Neural cell (in vitro differentiated cells): ENCODE measurements around the gene SLC1A1. TPM values are rescaled to one million over a fixed set of nuclear protein-coding genes. Genes with fewer than 3 reads are reported as not detected.

Experiments
- H2AFZ ChIP-seq: fragments of 200-600, 300-800 bp; sonication (generic), shearing (Covaris generic); 2 replicates; pipeline ENCODE4 v1.6.0; 2014; ENCODE audit warnings: low read depth, mild to moderate bottlenecking, antibody characterized with exemption, low read length, moderate library complexity
- H3F3A ChIP-seq: fragments of 200-600 bp; shearing (Covaris generic); 2 replicates; pipeline ENCODE4 v1.6.1; 2016; ENCODE audit warnings: mild to moderate bottlenecking, moderate library complexity, mixed read lengths, antibody characterized with exemption, low read length; ENCODE audit not compliant: insufficient read depth, poor library complexity, severe bottlenecking
- H3K27ac ChIP-seq: fragments of 200-600, 300-800 bp; sonication (generic), shearing (Covaris generic); 2 replicates; pipeline ENCODE4 v1.5.1; 2014; ENCODE audit warnings: mild to moderate bottlenecking, low read length, moderate library complexity
- H3K27me3 ChIP-seq: fragments of 300-800, 200-600 bp; sonication (generic), shearing (Covaris generic); 2 replicates; pipeline ENCODE4 v1.6.0; 2014; ENCODE audit warnings: mild to moderate bottlenecking, low read depth, low read length, moderate library complexity; ENCODE audit not compliant: insufficient read depth
- H3K36me3 ChIP-seq: fragments of 300-800, 200-600 bp; sonication (generic), shearing (Covaris generic); 2 replicates; pipeline ENCODE4 v1.5.1; 2014; ENCODE audit warnings: mild to moderate bottlenecking, antibody characterized with exemption, low read length, moderate library complexity; ENCODE audit not compliant: insufficient read depth
- H3K4me2 ChIP-seq: fragments of 300-800, 200-600 bp; sonication (generic), shearing (Covaris generic); 2 replicates; pipeline ENCODE4 v1.6.0; 2014; ENCODE audit warnings: mild to moderate bottlenecking, low read length
- H3K4me3 ChIP-seq: fragments of 300-800, 200-600 bp; sonication (generic), shearing (Covaris generic); 2 replicates; pipeline ENCODE4 v1.5.1; 2014; ENCODE audit warnings: mild to moderate bottlenecking, low read length, moderate library complexity
- H3K79me2 ChIP-seq: fragments of 200-600 bp; shearing (Covaris generic); replicated peaks from 2 replicates; pipeline ENCODE4 v1.6.0; 2014; ENCODE audit warnings: mild to moderate bottlenecking, low read length, moderate library complexity; ENCODE audit not compliant: insufficient read depth
- H3K9ac ChIP-seq: fragments of 300-800, 200-600 bp; sonication (generic), shearing (Covaris generic); 2 replicates; pipeline ENCODE4 v1.6.1; 2016; ENCODE audit warnings: mild to moderate bottlenecking, low read length, mixed read lengths
- H3K9me2 ChIP-seq: fragments of 200-600 bp; shearing (Covaris generic); 2 replicates; pipeline ENCODE4 v1.6.1; 2016; ENCODE audit warnings: mild to moderate bottlenecking, low read length, mixed read lengths; ENCODE audit not compliant: insufficient read depth
- H3K9me3 ChIP-seq: fragments of 200-600, 300-800 bp; sonication (generic), shearing (Covaris generic); 2 replicates; pipeline ENCODE4 v1.6.1; 2016; ENCODE audit warnings: mild to moderate bottlenecking, mixed run types, low read length, moderate library complexity, mixed read lengths
- H4K20me1 ChIP-seq: fragments of 200-600 bp; shearing (Covaris generic); 2 replicates; pipeline ENCODE4 v1.6.1; 2016; ENCODE audit warnings: mild to moderate bottlenecking, mixed run types; ENCODE audit not compliant: insufficient read depth
- CTCF ChIP-seq: fragments of 450-650 bp; IDR thresholded peaks from 2 replicates; pipeline ENCODE4 v1.5.1; 2014; ENCODE audit warnings: antibody characterized with exemption, mild to moderate bottlenecking, moderate library complexity; ENCODE audit not compliant: poor library complexity, severe bottlenecking
- EP300 ChIP-seq: fragments of 450-650 bp; conservative IDR thresholded peaks from 2 replicates; pipeline ENCODE4 v1.6.1; 2014; ENCODE audit warnings: antibody characterized with exemption, mild to moderate bottlenecking, moderate library complexity; ENCODE audit not compliant: poor library complexity, severe bottlenecking
- EZH2 ChIP-seq: fragments of 200-600, 300-800 bp; shearing (Covaris generic), sonication (generic); IDR thresholded peaks from 2 replicates; pipeline ENCODE4 v1.6.1; 2014; ENCODE audit warnings: antibody characterized with exemption, low read length, borderline replicate concordance, mild to moderate bottlenecking; ENCODE audit not compliant: insufficient read depth, poor library complexity, severe bottlenecking
- MXI1 ChIP-seq: fragments of 450-650 bp; conservative IDR thresholded peaks from 2 replicates; pipeline ENCODE4 v1.6.1; 2014; ENCODE audit warnings: antibody characterized with exemption, mild to moderate bottlenecking; ENCODE audit not compliant: poor library complexity, severe bottlenecking
- POLR2AphosphoS5 ChIP-seq: IDR thresholded peaks from 2 replicates; pipeline ENCODE4 v1.6.1; 2012
- RAD21 ChIP-seq: fragments of 450-650 bp; conservative IDR thresholded peaks from 2 replicates; pipeline ENCODE4 v1.6.1; 2014; ENCODE audit warnings: antibody characterized with exemption, mild to moderate bottlenecking, moderate library complexity
- SMC3 ChIP-seq: fragments of 450-650 bp; conservative IDR thresholded peaks from 2 replicates; pipeline ENCODE4 v1.6.1; 2014; ENCODE audit warnings: antibody characterized with exemption, mild to moderate bottlenecking, moderate library complexity; ENCODE audit not compliant: poor library complexity
- TAF1 ChIP-seq: IDR thresholded peaks from 2 replicates; pipeline ENCODE4 v1.6.1; 2012; ENCODE audit warnings: low read depth
- polyA plus RNA-seq: library from polyadenylated mRNA; depleted of rRNA; stranded (reverse); fragments of >200 nt; gene quantifications from 2 replicates; pipeline ENCODE4 v1.2.3, GENCODE V29; 2014
- TF ChIP-seq, protein P1 (sequence below): IDR thresholded peaks from 2 replicates; pipeline ENCODE4 v1.6.1; 2012; ENCODE audit warnings: borderline replicate concordance

The SLC1A1 gene
- polyA plus RNA-seq, 1 donor from 2014 or later, result 30.8 TPM

- H4K20me1 ChIP-seq, result no peaks in the 10 kb centered on the region
- no peaks in the 10 kb centered on the region for H3F3A ChIP-seq
- TF ChIP-seq, protein P1, sequence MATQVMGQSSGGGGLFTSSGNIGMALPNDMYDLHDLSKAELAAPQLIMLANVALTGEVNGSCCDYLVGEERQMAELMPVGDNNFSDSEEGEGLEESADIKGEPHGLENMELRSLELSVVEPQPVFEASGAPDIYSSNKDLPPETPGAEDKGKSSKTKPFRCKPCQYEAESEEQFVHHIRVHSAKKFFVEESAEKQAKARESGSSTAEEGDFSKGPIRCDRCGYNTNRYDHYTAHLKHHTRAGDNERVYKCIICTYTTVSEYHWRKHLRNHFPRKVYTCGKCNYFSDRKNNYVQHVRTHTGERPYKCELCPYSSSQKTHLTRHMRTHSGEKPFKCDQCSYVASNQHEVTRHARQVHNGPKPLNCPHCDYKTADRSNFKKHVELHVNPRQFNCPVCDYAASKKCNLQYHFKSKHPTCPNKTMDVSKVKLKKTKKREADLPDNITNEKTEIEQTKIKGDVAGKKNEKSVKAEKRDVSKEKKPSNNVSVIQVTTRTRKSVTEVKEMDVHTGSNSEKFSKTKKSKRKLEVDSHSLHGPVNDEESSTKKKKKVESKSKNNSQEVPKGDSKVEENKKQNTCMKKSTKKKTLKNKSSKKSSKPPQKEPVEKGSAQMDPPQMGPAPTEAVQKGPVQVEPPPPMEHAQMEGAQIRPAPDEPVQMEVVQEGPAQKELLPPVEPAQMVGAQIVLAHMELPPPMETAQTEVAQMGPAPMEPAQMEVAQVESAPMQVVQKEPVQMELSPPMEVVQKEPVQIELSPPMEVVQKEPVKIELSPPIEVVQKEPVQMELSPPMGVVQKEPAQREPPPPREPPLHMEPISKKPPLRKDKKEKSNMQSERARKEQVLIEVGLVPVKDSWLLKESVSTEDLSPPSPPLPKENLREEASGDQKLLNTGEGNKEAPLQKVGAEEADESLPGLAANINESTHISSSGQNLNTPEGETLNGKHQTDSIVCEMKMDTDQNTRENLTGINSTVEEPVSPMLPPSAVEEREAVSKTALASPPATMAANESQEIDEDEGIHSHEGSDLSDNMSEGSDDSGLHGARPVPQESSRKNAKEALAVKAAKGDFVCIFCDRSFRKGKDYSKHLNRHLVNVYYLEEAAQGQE, result no peak
- TF ChIP-seq POLR2AphosphoS5, result no peak
- no peak for TF ChIP-seq CTCF
- TF ChIP-seq SMC3, result no peak
- TF ChIP-seq EP300, result no peak
- no peak for TF ChIP-seq RAD21
- TF ChIP-seq MXI1, result no peak
- TF ChIP-seq EZH2, result no peak
- no peak for TF ChIP-seq TAF1
- no peaks in the 10 kb centered on the region for H3K27me3 ChIP-seq
- H3K4me3 ChIP-seq, result no peak overlapping the region
- H3K36me3 ChIP-seq, result no peaks in the 10 kb centered on the region
- no peaks in the 10 kb centered on the region for H3K9me2 ChIP-seq
- H2AFZ ChIP-seq, result no peak overlapping the region
- no peak overlapping the region for H3K9ac ChIP-seq
- H3K27ac ChIP-seq, result no peak overlapping the region
- H3K79me2 ChIP-seq, result no peaks in the 10 kb centered on the region
- no peak overlapping the region for H3K4me2 ChIP-seq
- H3K9me3 ChIP-seq, result no peaks in the 10 kb centered on the region
Observed at GRCh38 chr9:4615251-4615650, 125.0 kb downstream of the SLC1A1 start.

GRCh38 chr9:4615778-4616177 is 125.5 kb downstream of the SLC1A1 start:
- no peaks in the 10 kb centered on the region for H3K36me3 ChIP-seq
- no peak overlapping the region for H3K9ac ChIP-seq
- no peaks in the 10 kb centered on the region for H3K9me2 ChIP-seq
- H3F3A ChIP-seq, result no peaks in the 10 kb centered on the region
- no peak overlapping the region for H2AFZ ChIP-seq
- H4K20me1 ChIP-seq, result no peaks in the 10 kb centered on the region
- H3K27ac ChIP-seq, result no peak overlapping the region
- H3K4me2 ChIP-seq, result no peak overlapping the region
- H3K4me3 ChIP-seq, result no peak overlapping the region
- no peaks in the 10 kb centered on the region for H3K27me3 ChIP-seq
- TF ChIP-seq EP300, result no peak
- TF ChIP-seq SMC3, result no peak
- TF ChIP-seq, protein P1, result no peak
- no peak for TF ChIP-seq POLR2AphosphoS5
- no peak for TF ChIP-seq EZH2
- no peak for TF ChIP-seq CTCF
- H3K9me3 ChIP-seq, result no peaks in the 10 kb centered on the region
- H3K79me2 ChIP-seq, result no peaks in the 10 kb centered on the region
